ENCODE data around the gene PJA1.
A peak's percentile ranks its signal among the peaks of the same experiment; 100 is the strongest.

Gene PJA1, protein sequence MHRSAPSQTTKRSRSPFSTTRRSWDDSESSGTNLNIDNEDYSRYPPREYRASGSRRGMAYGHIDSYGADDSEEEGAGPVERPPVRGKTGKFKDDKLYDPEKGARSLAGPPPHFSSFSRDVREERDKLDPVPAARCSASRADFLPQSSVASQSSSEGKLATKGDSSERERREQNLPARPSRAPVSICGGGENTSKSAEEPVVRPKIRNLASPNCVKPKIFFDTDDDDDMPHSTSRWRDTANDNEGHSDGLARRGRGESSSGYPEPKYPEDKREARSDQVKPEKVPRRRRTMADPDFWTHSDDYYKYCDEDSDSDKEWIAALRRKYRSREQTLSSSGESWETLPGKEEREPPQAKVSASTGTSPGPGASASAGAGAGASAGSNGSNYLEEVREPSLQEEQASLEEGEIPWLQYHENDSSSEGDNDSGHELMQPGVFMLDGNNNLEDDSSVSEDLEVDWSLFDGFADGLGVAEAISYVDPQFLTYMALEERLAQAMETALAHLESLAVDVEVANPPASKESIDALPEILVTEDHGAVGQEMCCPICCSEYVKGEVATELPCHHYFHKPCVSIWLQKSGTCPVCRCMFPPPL
- 19.4 to 38.2 (median 25.6) reads per million in 3 donors for total RNA-seq

DNA sequence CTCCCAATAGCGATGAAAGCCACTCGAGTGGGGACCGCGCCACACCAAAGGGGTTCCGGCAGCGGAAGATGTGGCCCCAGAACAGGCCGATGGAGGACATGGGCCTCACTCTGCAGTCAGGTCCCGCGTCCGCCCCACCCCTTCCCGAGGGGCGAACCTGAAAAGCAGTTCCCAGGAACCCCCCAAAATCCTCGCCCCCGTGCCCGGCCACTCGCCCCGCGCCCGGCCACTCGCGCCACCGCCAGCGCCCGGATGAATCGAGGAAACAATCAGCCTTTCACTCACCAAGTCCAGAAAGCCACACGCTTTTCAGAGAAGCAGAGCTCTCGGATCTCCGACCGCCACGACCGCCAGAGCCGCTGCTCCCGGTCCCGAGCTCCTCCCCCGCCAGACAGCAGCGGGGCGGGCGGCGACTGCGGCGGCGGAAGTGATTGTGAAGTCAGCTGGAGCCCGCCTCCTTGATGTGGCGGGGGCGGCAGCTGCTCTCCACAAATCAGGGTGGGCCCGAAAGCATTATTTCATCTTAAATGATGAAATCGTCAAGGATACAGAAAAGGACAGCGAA lies at the start of gene PJA1:
Gene PJA1 (minus strand): TSS at position 367 of the 565 bp plus-strand sequence. CDS start 2,380 bp downstream, outside the sequence.
- Histone ChIP-seq H3K27me3 (replicated peaks; ENCODE audit: control insufficient read depth, insufficient read depth, low read length, poor library complexity, severe bottlenecking) (no peaks in the 10 kb centered on the region), H3K4me1 (ENCODE audit: control insufficient read depth, insufficient read depth, low read length, poor library complexity, severe bottlenecking) (no peaks in the 10 kb centered on the region), H3K36me3 (ENCODE audit: control insufficient read depth, insufficient read depth, low read length) (no peaks in the 10 kb centered on the region), H3K9me3 (ENCODE audit: control insufficient read depth, low read length) (no peaks in the 10 kb centered on the region), H3K4me3 (ENCODE audit: insufficient read depth, low read depth, low read length, poor library complexity, severe bottlenecking) (peak within 1 kb of the TSS; percentile 70), H3K27ac (ENCODE audit: insufficient read depth, low read length, poor library complexity, severe bottlenecking) (peak within 1 kb of the TSS; percentile 69)
- DNase-seq = peak; percentile 50 to 57 (median 52)

DNA sequence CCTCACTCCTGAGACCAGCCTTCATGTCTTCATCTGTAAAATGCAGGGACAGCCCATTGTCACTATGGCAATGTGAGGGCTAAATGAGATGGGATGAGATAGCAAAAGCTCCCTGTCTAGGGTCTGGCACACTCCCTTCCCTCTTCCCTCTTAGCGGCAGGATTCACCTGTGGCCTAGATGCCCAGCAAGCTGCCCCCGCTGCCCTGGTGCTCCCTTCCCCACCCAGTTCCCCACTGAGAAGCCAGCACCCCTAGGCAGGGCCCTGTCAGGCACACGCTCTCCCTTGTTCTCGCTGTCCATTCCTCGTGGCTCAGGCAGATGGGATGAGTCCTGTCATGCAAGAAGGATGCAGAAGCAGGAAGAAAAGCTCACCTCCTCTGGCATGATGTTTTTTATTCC lies 49.2 kb upstream of the PJA1 start:
- no peak overlapping the region for H3K27ac ChIP-seq (ENCODE audit: insufficient read depth, low read length, poor library complexity, severe bottlenecking)
- no peak for DNase-seq
- no peaks in the 10 kb centered on the region for H3K27me3 ChIP-seq (replicated peaks; ENCODE audit: control insufficient read depth, insufficient read depth, low read length, poor library complexity, severe bottlenecking)
- H3K4me3 ChIP-seq (ENCODE audit: insufficient read depth, low read depth, low read length, poor library complexity, severe bottlenecking) = no peak overlapping the region
- no peaks in the 10 kb centered on the region for H3K4me1 ChIP-seq (ENCODE audit: control insufficient read depth, insufficient read depth, low read length, poor library complexity, severe bottlenecking)
- H3K36me3 ChIP-seq (ENCODE audit: control insufficient read depth, insufficient read depth, low read length) = no peaks in the 10 kb centered on the region
- H3K9me3 ChIP-seq (ENCODE audit: control insufficient read depth, low read length) = no peaks in the 10 kb centered on the region

DNA sequence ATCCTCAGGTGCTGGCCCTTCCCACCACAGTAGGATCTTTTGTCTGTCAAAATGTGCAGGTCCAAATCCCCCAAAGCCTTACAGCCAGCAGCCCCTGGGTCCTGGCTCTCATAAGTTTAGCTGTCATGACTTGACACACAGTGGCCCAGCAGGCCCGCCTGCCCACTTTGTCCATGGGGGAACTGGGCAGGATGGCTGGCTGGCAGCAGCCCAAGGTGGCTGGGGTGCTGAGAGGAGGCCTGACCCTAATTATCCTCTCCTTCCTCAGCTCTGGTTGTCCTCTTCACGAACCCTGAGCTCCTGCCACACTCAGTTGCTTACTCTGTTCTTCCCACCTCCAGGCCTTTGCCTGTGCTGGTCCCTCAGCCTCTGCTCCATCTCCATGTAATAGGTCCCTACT lies 46.4 kb upstream of the PJA1 start:
- H3K9me3 ChIP-seq (ENCODE audit: control insufficient read depth, low read length) = no peaks in the 10 kb centered on the region
- H3K27me3 ChIP-seq (replicated peaks; ENCODE audit: control insufficient read depth, insufficient read depth, low read length, poor library complexity, severe bottlenecking) = no peaks in the 10 kb centered on the region
- no peak for DNase-seq
- H3K4me1 ChIP-seq (ENCODE audit: control insufficient read depth, insufficient read depth, low read length, poor library complexity, severe bottlenecking) = no peaks in the 10 kb centered on the region
- H3K27ac ChIP-seq (ENCODE audit: insufficient read depth, low read length, poor library complexity, severe bottlenecking) = no peak overlapping the region
- no peak overlapping the region for H3K4me3 ChIP-seq (ENCODE audit: insufficient read depth, low read depth, low read length, poor library complexity, severe bottlenecking)
- H3K36me3 ChIP-seq (ENCODE audit: control insufficient read depth, insufficient read depth, low read length) = no peaks in the 10 kb centered on the region

DNA sequence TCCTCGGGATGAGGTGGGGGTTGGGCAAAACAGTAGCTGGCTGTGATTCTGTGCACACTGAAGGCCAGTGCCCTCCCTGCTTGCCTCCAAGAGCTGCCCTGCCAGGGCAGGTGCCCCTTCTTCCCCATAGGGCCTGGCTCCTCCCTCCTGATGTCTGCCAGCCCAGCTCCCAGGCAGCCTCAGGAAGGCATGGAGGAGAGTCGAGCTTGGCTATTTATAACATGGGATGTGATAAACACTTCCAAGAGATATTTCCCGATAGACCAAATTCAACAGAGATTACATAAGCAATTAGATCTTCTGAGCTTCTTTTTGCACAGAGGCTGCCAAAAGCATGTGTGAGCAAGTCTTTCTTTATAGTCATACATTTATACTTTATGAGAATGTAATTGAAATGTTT lies 45.3 kb upstream of the PJA1 start:
- H3K4me3 ChIP-seq (ENCODE audit: insufficient read depth, low read depth, low read length, poor library complexity, severe bottlenecking) = no peak overlapping the region
- no peaks in the 10 kb centered on the region for H3K9me3 ChIP-seq (ENCODE audit: control insufficient read depth, low read length)
- no peak for DNase-seq
- H3K36me3 ChIP-seq (ENCODE audit: control insufficient read depth, insufficient read depth, low read length) = no peaks in the 10 kb centered on the region
- H3K27me3 ChIP-seq (replicated peaks; ENCODE audit: control insufficient read depth, insufficient read depth, low read length, poor library complexity, severe bottlenecking) = no peaks in the 10 kb centered on the region
- H3K27ac ChIP-seq (ENCODE audit: insufficient read depth, low read length, poor library complexity, severe bottlenecking) = no peak overlapping the region
- H3K4me1 ChIP-seq (ENCODE audit: control insufficient read depth, insufficient read depth, low read length, poor library complexity, severe bottlenecking) = no peaks in the 10 kb centered on the region

DNA sequence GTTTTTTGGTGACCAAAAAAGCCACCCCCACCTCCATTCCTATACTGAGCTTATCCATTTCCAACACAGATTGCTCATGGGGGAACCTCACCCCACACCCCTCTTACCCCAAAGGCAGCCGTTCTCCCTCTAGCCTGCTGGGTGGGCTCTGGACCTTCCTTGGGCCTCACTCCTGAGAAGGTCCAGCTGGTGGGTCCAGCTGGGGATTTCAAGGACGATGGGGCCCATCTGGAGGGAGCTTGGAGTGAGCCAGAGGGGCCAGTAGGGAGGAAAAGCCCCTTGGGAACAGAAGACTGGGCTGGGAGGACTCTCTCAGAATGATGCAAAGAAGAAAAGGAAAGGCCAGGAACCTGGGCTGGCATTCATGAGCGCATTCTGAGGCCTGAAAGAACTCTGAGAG lies 42.0 kb upstream of the PJA1 start:
- DNase-seq = no peak
- no peaks in the 10 kb centered on the region for H3K9me3 ChIP-seq (ENCODE audit: control insufficient read depth, low read length)
- no peaks in the 10 kb centered on the region for H3K36me3 ChIP-seq (ENCODE audit: control insufficient read depth, insufficient read depth, low read length)
- no peak overlapping the region for H3K27ac ChIP-seq (ENCODE audit: insufficient read depth, low read length, poor library complexity, severe bottlenecking)
- no peaks in the 10 kb centered on the region for H3K4me1 ChIP-seq (ENCODE audit: control insufficient read depth, insufficient read depth, low read length, poor library complexity, severe bottlenecking)
- no peak overlapping the region for H3K4me3 ChIP-seq (ENCODE audit: insufficient read depth, low read depth, low read length, poor library complexity, severe bottlenecking)
- H3K27me3 ChIP-seq (replicated peaks; ENCODE audit: control insufficient read depth, insufficient read depth, low read length, poor library complexity, severe bottlenecking) = no peaks in the 10 kb centered on the region

DNA sequence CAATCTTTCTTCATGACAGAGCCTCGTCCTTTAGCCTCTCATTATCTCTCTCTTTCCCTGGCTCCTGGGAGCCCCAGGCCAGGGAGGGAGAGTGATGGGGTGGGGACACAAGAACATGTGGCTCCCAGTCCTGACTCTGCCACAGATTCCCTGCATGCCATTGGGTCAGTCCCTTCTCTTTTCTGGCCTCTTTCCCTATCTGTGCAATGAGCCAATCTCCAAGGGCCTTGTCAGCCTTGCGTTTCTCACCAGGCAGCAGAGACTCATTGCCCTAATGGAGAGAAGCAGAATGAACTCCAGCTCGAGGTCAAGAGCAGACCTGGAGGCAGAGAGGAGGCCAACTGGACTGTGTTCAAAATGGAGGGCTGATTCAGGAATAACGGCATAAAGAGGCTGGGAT lies 38.4 kb upstream of the PJA1 start:
- DNase-seq = no peak
- Histone ChIP-seq H3K27me3 (replicated peaks; ENCODE audit: control insufficient read depth, insufficient read depth, low read length, poor library complexity, severe bottlenecking) (no peaks in the 10 kb centered on the region), H3K9me3 (ENCODE audit: control insufficient read depth, low read length) (no peaks in the 10 kb centered on the region), H3K36me3 (ENCODE audit: control insufficient read depth, insufficient read depth, low read length) (no peaks in the 10 kb centered on the region), H3K4me1 (ENCODE audit: control insufficient read depth, insufficient read depth, low read length, poor library complexity, severe bottlenecking) (no peaks in the 10 kb centered on the region), H3K27ac (ENCODE audit: insufficient read depth, low read length, poor library complexity, severe bottlenecking) (no peak overlapping the region), H3K4me3 (ENCODE audit: insufficient read depth, low read depth, low read length, poor library complexity, severe bottlenecking) (no peak overlapping the region)

DNA sequence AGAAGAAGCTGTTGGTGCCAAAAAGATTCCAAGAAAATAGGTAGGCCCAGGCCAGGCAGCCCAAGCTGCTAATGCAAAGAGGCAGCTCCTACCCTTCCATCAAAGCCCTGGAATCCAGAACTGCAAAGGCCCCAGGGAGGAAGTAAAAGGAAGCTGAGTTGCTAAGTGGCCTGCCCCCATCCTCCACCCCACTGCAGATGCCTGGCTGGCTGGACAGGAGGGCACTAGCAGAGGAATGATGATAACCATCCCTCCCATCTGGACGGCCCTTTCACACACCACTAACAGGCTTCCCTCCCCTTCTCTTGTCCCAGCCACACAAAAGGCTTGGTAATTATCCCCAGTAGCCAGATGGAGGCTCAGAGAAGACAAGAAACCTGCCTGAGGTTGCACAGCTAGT lies 32.4 kb upstream of the PJA1 start:
- Histone ChIP-seq H3K36me3 (ENCODE audit: control insufficient read depth, insufficient read depth, low read length) (no peaks in the 10 kb centered on the region), H3K4me1 (ENCODE audit: control insufficient read depth, insufficient read depth, low read length, poor library complexity, severe bottlenecking) (no peaks in the 10 kb centered on the region), H3K4me3 (ENCODE audit: insufficient read depth, low read depth, low read length, poor library complexity, severe bottlenecking) (no peak overlapping the region), H3K27ac (ENCODE audit: insufficient read depth, low read length, poor library complexity, severe bottlenecking) (no peak overlapping the region), H3K9me3 (ENCODE audit: control insufficient read depth, low read length) (no peaks in the 10 kb centered on the region), H3K27me3 (replicated peaks; ENCODE audit: control insufficient read depth, insufficient read depth, low read length, poor library complexity, severe bottlenecking) (no peaks in the 10 kb centered on the region)
- DNase-seq = no peak

DNA sequence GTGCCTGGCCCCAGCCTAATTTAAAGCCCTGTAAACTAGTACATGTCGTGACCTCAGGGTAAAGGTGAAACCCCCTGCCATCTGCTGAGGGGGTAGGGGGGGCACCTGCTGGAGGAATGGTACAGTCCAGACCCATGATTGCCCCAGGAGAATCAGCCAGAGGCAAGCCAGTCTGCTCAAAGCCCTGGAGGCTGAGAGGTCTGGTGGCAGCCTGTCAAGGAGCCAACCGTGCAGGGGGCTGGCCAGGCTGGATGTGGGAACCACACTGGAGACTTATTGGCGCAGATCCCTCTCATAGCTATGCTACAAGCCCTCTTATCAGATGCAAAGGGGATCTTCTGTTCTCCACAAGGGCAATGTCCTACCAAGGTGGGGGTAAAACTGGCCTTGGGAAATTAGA lies 31.4 kb upstream of the PJA1 start:
- H3K27me3 ChIP-seq (replicated peaks; ENCODE audit: control insufficient read depth, insufficient read depth, low read length, poor library complexity, severe bottlenecking) = no peaks in the 10 kb centered on the region

DNA sequence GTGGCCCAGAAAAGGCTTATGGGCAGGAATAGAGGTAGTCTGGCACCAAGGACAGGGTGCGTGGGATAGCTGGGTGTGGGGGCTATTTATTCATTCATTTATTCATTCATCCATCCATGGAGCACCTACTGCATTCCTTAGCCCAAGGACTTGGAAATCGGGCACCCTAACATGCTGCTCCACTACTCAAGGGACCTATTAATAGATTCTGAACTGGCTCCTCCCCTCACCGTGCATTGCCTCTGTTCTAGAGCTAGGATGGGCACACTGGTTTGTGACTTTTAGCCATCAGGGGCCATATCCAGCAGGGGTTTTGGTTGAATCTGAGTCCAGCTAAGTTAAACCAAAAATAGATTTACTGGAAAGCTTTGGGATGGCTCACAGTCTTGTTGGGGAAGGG lies 30.6 kb upstream of the PJA1 start:
- no peak overlapping the region for H3K27ac ChIP-seq (ENCODE audit: insufficient read depth, low read length, poor library complexity, severe bottlenecking)
- no peaks in the 10 kb centered on the region for H3K36me3 ChIP-seq (ENCODE audit: control insufficient read depth, insufficient read depth, low read length)
- no peaks in the 10 kb centered on the region for H3K27me3 ChIP-seq (replicated peaks; ENCODE audit: control insufficient read depth, insufficient read depth, low read length, poor library complexity, severe bottlenecking)
- DNase-seq = no peak
- H3K4me1 ChIP-seq (ENCODE audit: control insufficient read depth, insufficient read depth, low read length, poor library complexity, severe bottlenecking) = no peaks in the 10 kb centered on the region
- H3K4me3 ChIP-seq (ENCODE audit: insufficient read depth, low read depth, low read length, poor library complexity, severe bottlenecking) = no peak overlapping the region
- no peaks in the 10 kb centered on the region for H3K9me3 ChIP-seq (ENCODE audit: control insufficient read depth, low read length)

More for the DNA sequence above, 31.4 kb upstream of the PJA1 start:
- Histone ChIP-seq H3K4me3 (ENCODE audit: insufficient read depth, low read depth, low read length, poor library complexity, severe bottlenecking) (no peak overlapping the region), H3K27ac (ENCODE audit: insufficient read depth, low read length, poor library complexity, severe bottlenecking) (no peak overlapping the region), H3K4me1 (ENCODE audit: control insufficient read depth, insufficient read depth, low read length, poor library complexity, severe bottlenecking) (no peaks in the 10 kb centered on the region), H3K36me3 (ENCODE audit: control insufficient read depth, insufficient read depth, low read length) (no peaks in the 10 kb centered on the region), H3K9me3 (ENCODE audit: control insufficient read depth, low read length) (no peaks in the 10 kb centered on the region)
- DNase-seq = no peak

DNA sequence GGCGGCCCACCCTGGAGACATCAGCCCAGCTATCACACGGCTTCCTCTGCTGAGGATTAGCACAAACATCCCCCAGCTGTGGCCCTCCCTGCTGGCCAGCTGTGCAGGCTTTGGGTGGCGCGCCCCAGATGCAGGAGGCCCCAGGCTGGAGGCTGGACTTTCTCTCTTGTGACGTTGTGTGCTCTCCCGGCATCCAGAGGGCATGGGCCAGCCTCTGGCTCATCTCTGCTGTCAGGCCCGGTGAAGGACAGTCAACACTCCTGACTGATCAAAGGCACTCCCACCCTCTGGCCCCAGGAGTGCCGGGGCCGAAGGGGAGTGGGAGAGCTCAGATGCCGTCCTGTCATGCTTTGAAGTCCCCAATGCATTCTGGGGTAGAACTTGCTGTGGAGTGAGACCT lies 29.9 kb upstream of the PJA1 start:
- Histone ChIP-seq H3K27ac (ENCODE audit: insufficient read depth, low read length, poor library complexity, severe bottlenecking) (no peak overlapping the region), H3K36me3 (ENCODE audit: control insufficient read depth, insufficient read depth, low read length) (no peaks in the 10 kb centered on the region), H3K4me3 (ENCODE audit: insufficient read depth, low read depth, low read length, poor library complexity, severe bottlenecking) (no peak overlapping the region), H3K4me1 (ENCODE audit: control insufficient read depth, insufficient read depth, low read length, poor library complexity, severe bottlenecking) (no peaks in the 10 kb centered on the region), H3K9me3 (ENCODE audit: control insufficient read depth, low read length) (no peaks in the 10 kb centered on the region), H3K27me3 (replicated peaks; ENCODE audit: control insufficient read depth, insufficient read depth, low read length, poor library complexity, severe bottlenecking) (no peaks in the 10 kb centered on the region)
- DNase-seq = no peak

Data from effector memory CD4-positive, alpha-beta T cell (primary cell).